HG02885 (cell line): ENCODE measurements around the gene WDFY2.

Experiments used
- ATAC-seq: cut with Tn5 transposase; IDR thresholded peaks from one replicate; pipeline ENCODE4 v1.9.1; 2021; ENCODE audit warnings: mild to moderate bottlenecking; ENCODE audit not compliant: unreplicated experiment, poor library complexity

Gene WDFY2

DNA sequence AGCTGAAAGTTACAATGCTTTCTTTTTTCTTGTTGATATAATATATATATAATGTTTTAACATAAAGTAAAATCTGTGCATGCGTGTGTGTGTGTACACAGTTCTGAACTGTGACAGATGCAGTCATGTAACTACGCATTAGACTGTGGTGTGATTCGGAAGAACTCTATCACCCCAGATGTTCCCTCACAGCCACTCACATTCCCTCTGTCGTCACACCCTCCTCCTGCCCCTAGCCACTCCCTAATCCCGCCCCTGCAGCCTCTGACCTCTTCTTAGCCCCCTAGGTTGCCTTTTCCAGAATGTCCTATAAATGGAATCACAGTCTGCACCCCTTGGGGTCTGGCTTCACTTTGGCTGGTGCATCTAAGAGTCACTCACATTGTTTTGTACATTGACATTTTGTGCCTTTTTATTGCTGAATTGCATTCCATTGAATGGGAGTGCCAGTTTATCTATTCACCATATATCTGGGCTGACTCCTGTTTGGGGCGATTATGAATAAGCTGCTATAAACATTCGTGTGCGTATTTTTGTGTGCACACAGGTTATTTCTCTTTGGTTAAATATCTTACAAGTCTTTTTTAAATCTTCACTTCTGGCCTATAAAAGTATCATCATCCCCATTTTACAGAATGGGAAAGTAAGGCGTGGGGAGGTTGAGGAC is 199.3 kb downstream of the WDFY2 start:
- no peak for ATAC-seq

DNA sequence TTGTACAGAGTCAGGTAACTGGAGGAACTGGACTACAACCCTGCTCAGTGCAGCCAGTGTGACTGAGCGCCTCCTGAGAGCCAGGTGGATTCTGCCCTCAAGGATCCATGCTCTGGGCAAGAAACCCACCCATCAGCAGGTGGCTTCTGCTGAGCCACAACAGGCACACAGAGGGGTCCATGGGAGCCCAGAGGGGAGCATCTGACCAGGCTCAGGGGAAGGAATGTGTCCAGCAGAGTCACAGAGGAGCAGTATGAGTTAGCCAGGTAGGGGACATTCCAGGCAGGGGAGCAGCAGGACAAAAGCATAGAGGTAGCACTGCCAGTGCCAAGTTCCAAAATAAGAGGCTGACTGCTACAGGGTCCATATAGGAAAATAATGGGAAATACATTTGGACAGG is 199.8 kb downstream of the WDFY2 start:
- no peak for ATAC-seq

- no peak for ATAC-seq
These were observed 201.6 kb downstream of the WDFY2 start for GRCh38 chr13:51785712-51786424.

DNA sequence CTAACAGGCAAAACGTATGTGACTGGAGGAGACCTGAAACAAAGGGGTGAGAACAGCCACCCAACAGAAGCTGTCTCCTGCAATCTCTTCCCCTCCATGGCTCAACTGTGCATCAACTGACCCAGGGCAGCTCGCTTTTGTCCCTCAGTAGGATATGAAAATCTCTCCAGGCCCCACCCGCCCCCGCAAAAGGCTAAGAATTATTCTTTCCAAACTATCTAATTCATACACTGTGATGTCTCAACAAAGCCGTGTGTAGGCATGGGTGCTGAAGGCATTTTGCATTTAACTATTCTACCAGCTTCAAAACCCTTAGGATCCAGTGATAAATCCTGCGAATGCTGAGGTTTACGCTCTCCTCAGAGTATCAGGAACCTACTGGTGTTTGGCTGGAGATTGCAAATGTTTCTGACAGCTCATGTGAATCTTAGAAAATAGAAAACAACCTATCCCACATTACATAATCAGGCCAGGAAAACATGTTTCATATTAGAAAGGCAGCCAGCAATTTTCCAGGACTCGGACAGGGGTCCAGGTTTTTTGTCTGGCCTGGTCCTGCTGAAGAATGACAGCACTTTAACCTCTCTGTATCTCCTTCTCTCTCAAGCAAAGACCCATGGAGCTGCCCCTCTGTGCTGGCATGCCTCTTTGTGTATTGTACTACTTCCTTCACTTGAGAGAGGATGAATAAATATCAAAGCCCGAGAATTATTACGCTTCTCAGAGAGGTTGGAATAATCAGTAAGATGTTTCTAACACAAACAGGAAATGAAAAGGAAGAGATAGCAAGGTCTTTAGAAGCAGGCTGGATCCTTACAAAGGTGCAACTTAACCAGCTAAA is 202.4 kb downstream of the WDFY2 start:
- no peak for ATAC-seq

- peak; percentile 74 for ATAC-seq
These were observed 209.5 kb downstream of the WDFY2 start for GRCh38 chr13:51793570-51794271.

- no peak for ATAC-seq
These were observed 210.7 kb downstream of the WDFY2 start for GRCh38 chr13:51794964-51795363.

DNA sequence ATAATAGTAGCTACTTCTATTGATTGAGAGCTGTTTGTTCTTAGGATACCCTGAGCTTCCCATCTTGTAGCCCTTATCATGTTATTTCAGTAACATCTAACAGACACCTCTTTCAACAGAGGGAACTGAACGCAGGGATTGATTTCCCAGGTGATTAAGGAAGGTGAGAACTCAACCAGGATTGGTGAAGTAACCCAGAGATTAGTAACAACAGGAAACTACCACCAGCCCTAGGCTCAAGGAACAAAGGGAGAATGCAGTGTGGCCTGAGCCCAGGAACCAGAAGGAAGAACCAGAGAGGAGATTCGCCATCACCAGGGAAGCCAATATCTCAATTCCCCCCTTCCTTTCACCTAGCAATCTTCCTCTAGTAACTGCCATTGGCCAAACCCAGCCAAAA is 211.2 kb downstream of the WDFY2 start:
- no peak for ATAC-seq

- no peak for ATAC-seq
These were observed 212.3 kb downstream of the WDFY2 start for GRCh38 chr13:51796546-51796945.

- ATAC-seq: peak; percentile 58
These were observed 213.6 kb downstream of the WDFY2 start for GRCh38 chr13:51797664-51798488.

GRCh38 chr13:51799261-51799660 is 215.0 kb downstream of the WDFY2 start:
- no peak for ATAC-seq

DNA sequence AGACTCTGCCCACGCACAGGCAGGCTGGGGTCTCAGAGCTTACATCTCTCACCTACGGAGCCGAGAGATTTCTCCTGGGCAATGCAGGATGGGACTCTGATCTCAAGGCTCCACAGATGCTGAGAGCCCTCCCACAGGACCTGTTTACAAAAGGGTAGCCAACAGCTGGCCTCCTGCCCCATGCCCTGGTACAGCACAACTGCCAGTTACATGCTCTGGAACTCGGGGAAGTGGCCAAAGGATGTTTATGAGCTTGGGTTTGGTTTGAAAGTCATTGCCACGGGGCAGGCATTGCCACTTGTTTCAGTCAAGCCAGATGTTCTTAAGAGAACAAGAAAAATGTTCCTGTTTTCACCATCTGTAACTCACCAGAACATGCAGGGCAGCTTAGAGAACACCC is 216.2 kb downstream of the WDFY2 start:
- no peak for ATAC-seq

DNA sequence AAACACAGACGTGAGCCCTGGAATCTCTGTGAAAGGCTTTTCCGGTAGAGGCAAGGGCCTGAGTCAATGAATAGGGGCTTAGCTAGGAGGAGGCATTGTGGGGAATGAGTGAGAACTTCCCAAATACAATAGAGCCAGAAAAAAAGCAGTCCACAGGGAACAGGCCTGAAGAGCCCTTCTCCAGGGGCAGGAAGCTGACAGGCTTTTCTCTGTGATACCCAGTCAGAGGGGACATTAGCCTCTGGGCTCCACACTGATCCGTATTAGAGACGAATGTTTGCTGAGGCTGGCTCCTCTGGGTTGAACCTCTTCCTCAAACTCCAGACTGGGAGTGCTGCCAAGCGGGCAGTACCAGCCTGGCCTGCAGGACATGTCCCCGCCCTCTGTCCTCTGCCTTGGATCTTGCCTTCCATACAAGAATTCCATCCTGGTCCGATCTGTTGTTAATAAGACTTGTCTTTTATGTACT is 217.4 kb downstream of the WDFY2 start:
- ATAC-seq: no peak

GRCh38 chr13:51802631-51803418 is 218.6 kb downstream of the WDFY2 start:
- no peak for ATAC-seq

GRCh38 chr13:51803422-51804294 is 219.4 kb downstream of the WDFY2 start, which contains the start of gene DHRS12:
Gene DHRS12 (minus strand): TSS chr13:51804163. CDS start chr13:51799659, 4,504 bp downstream.
- ATAC-seq: peak; percentile 90

- no peak for ATAC-seq
These were observed 220.3 kb downstream of the WDFY2 start for GRCh38 chr13:51804295-51805172.

GRCh38 chr13:51805313-51805712 is 221.1 kb downstream of the WDFY2 start:
- ATAC-seq: no peak

DNA sequence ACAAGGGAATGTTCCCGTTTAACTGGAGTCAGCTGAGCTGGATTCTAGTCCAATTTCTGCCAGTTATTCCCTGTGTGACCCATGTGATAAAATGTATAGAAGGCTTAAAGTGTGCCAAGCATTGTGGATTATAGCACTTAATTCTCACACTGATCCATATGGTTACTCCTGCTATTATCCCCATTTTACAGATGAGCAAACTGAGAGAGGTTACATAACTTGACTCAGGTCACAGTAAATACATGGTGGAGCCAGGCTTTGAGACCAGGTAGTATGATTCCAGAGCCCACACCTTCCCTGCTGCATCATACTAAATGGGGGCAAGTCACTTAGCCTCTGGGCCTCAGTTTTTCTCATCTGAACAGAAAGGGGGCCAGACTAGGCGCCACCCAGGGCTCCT is 221.7 kb downstream of the WDFY2 start:
- ATAC-seq: no peak
